ENCODE results near the gene C1QBP.
"Not testable (repeated sequence)": the region's sequence is repeated elsewhere in the genome, so short reads cannot be mapped to it uniquely, and the experiment has no call there.

The C1QBP gene

GRCh38 chr17:5431949-5432556 lies 6.9 kb downstream of the C1QBP start:
- no peak for DNase-seq (ENCODE audit: low spot score)

GRCh38 chr17:5431234-5431633 lies 7.7 kb downstream of the C1QBP start:
- DNase-seq (ENCODE audit: low spot score): not testable (repeated sequence)

GRCh38 chr17:5430413-5430999 lies 8.4 kb downstream of the C1QBP start:
- DNase-seq (ENCODE audit: low spot score): no peak

GRCh38 chr17:5429191-5429887 lies 9.6 kb downstream of the C1QBP start:
- no peak for DNase-seq (ENCODE audit: low spot score)

- DNase-seq (ENCODE audit: low spot score): no peak
Measured at GRCh38 chr17:5425826-5426225, 13.1 kb downstream of the C1QBP start.

- DNase-seq (ENCODE audit: low spot score): peak; percentile 57
Measured at GRCh38 chr17:5424909-5425308, 14.0 kb downstream of the C1QBP start.

GRCh38 chr17:5422505-5422904 lies 16.4 kb downstream of the C1QBP start:
- DNase-seq (ENCODE audit: low spot score): no peak

- no peak for DNase-seq (ENCODE audit: low spot score)
Measured at GRCh38 chr17:5419959-5420653, 18.8 kb downstream of the C1QBP start, which contains the start of gene RPAIN. TSS of gene RPAIN (plus strand) at chr17:5420182. CDS start at chr17:5420211, 29 bp downstream.

- DNase-seq (ENCODE audit: low spot score): peak; percentile 98
Measured at GRCh38 chr17:5419356-5419958, 19.5 kb downstream of the C1QBP start, which contains the start of gene NUP88. TSS of gene NUP88 (minus strand) at chr17:5419662. CDS start at chr17:5419650, 12 bp downstream.

- DNase-seq (ENCODE audit: low spot score): peak; percentile 41
Measured at GRCh38 chr17:5418858-5419355, 20.0 kb downstream of the C1QBP start.

GRCh38 chr17:5416901-5417300 lies 22.1 kb downstream of the C1QBP start:
- DNase-seq (ENCODE audit: low spot score): no peak

- DNase-seq (ENCODE audit: low spot score): no peak
Measured at GRCh38 chr17:5413682-5414081, 25.3 kb downstream of the C1QBP start.

- no peak for DNase-seq (ENCODE audit: low spot score)
Measured at GRCh38 chr17:5410594-5411272, 28.2 kb downstream of the C1QBP start.

- no peak for DNase-seq (ENCODE audit: low spot score)
Measured at GRCh38 chr17:5408186-5408585, 30.8 kb downstream of the C1QBP start.

- DNase-seq (ENCODE audit: low spot score): no peak
Measured at GRCh38 chr17:5405400-5405799, 33.6 kb downstream of the C1QBP start.

GRCh38 chr17:5399767-5400166 lies 39.2 kb downstream of the C1QBP start:
- no peak for DNase-seq (ENCODE audit: low spot score)

- no peak for DNase-seq (ENCODE audit: low spot score)
Measured at GRCh38 chr17:5396612-5397011, 42.3 kb downstream of the C1QBP start.

GRCh38 chr17:5391678-5392077 lies 47.3 kb downstream of the C1QBP start:
- DNase-seq (ENCODE audit: low spot score): no peak
